22Rv1 (cell line): ENCODE results near the gene MMP19.

Experiments
- ZFX ChIP-seq: fragments of 450-650 bp; IDR thresholded peaks from 2 replicates; pipeline ENCODE4 v1.6.1; 2017; ENCODE audit warnings: antibody characterized with exemption, borderline replicate concordance
- TF ChIP-seq, protein P1 (sequence below): fragments of 450-650 bp; IDR thresholded peaks from 2 replicates; pipeline ENCODE4 v1.5.1; 2017; ENCODE audit warnings: mild to moderate bottlenecking

GRCh38 chr12:55789893-55790292 lies 52.8 kb downstream of the MMP19 start:
- TF ChIP-seq, protein P1, sequence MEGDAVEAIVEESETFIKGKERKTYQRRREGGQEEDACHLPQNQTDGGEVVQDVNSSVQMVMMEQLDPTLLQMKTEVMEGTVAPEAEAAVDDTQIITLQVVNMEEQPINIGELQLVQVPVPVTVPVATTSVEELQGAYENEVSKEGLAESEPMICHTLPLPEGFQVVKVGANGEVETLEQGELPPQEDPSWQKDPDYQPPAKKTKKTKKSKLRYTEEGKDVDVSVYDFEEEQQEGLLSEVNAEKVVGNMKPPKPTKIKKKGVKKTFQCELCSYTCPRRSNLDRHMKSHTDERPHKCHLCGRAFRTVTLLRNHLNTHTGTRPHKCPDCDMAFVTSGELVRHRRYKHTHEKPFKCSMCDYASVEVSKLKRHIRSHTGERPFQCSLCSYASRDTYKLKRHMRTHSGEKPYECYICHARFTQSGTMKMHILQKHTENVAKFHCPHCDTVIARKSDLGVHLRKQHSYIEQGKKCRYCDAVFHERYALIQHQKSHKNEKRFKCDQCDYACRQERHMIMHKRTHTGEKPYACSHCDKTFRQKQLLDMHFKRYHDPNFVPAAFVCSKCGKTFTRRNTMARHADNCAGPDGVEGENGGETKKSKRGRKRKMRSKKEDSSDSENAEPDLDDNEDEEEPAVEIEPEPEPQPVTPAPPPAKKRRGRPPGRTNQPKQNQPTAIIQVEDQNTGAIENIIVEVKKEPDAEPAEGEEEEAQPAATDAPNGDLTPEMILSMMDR = no peak
- TF ChIP-seq ZFX = no peak
